Endothelial cell of umbilical vein (primary cell): ENCODE data around the gene KCNQ2. TPM values are rescaled to one million over a fixed set of nuclear protein-coding genes. Genes with fewer than 3 reads are reported as not detected.

Source experiments
- BruUV-seq: library from RNA; stranded (reverse); fragments of 400-500 nt; replicated peaks from 2 replicates; lab custom pipeline; 2021; lab: Mats Ljungman, UMichigan
- CTCF ChIA-PET: fragments of 300-600, 350-600 bp; sonication (Branson Sonifier 250); formaldehyde crosslinking; loops from one replicate; lab custom pipeline; 2021; ENCODE audit warnings: antibody characterized with exemption, inconsistent platforms; lab: Charles Lee
- POLR2A ChIA-PET: fragments of 300-600, 350-600 bp; sonication (Branson Sonifier 250); formaldehyde crosslinking; loops from one replicate; lab custom pipeline; 2021; ENCODE audit warnings: antibody characterized with exemption, inconsistent platforms; lab: Charles Lee
- DNase-seq: peaks from one replicate; pipeline ENCODE4 v3.0.0-alpha.2; 2011; ENCODE audit warnings: low read depth, low spot score
- FAIRE-seq: peaks from 2 replicates; lab custom pipeline; 2011; peaks lifted over from hg19 to GRCh38; lab: Jason Lieb, UNC
- H2AFZ ChIP-seq: 2 replicates; pipeline ENCODE4 v1.6.0; 2012; ENCODE audit warnings: low read depth, low read length, control low read depth, inconsistent platforms
- H3K27ac ChIP-seq: 2 replicates; pipeline ENCODE4 v1.5.1; 2011; ENCODE audit warnings: low read depth, mild to moderate bottlenecking, control low read depth, low read length, moderate library complexity; ENCODE audit not compliant: insufficient read depth
- H3K27me3 ChIP-seq, 2 experiments: 2 replicates each; pipeline versions ENCODE4 v1.6.0 to v1.6.1; 2011; ENCODE audit warnings: low read length in 2 of 2, mixed read lengths in 1 of 2; ENCODE audit not compliant: control insufficient read depth in 2 of 2, insufficient read depth in 2 of 2
- H3K36me3 ChIP-seq, 2 experiments: 2 replicates in 1 of 2; 3 replicates in 1 of 2; pipeline ENCODE4 v1.5.1; 2011; ENCODE audit warnings: low read length in 2 of 2, mild to moderate bottlenecking in 1 of 2, moderate library complexity in 1 of 2; ENCODE audit not compliant: control insufficient read depth in 2 of 2, insufficient read depth in 2 of 2; ENCODE audit errors: extremely low read depth in 1 of 2
- H3K4me1 ChIP-seq: 3 replicates; pipeline ENCODE4 v1.5.1; 2011; ENCODE audit warnings: mild to moderate bottlenecking, low read length; ENCODE audit not compliant: control insufficient read depth, insufficient read depth; ENCODE audit errors: extremely low read depth
- H3K4me2 ChIP-seq: 2 replicates; pipeline ENCODE4 v1.6.1; 2011; ENCODE audit warnings: low read length, control low read depth, mixed read lengths; ENCODE audit not compliant: insufficient read depth
- H3K4me3 ChIP-seq, 3 experiments: fragments of 200-600 bp in 1 of 3; sonication (generic), shearing (Covaris generic) in 1 of 3; replicated peaks in 1 of 3; 2 replicates each; pipeline ENCODE4 v1.5.1; 2011 to 2016; ENCODE audit warnings: control low read depth in 3 of 3, low read length in 3 of 3, mild to moderate bottlenecking in 2 of 3, inconsistent platforms in 1 of 3, low read depth in 1 of 3, moderate library complexity in 1 of 3; ENCODE audit not compliant: insufficient read depth in 1 of 3
- H3K79me2 ChIP-seq: 2 replicates; pipeline ENCODE4 v1.6.0; 2012; ENCODE audit warnings: low read length, inconsistent platforms; ENCODE audit not compliant: control insufficient read depth, insufficient read depth
- H3K9ac ChIP-seq: replicated peaks from 2 replicates; pipeline ENCODE3; 2011; ENCODE audit warnings: low read length, control low read depth; ENCODE audit not compliant: insufficient read depth; ENCODE audit errors: extremely low read depth
- H3K9me1 ChIP-seq: replicated peaks from 3 replicates; pipeline ENCODE4 v1.6.0; 2011; ENCODE audit warnings: mild to moderate bottlenecking, low read length; ENCODE audit not compliant: control insufficient read depth, insufficient read depth; ENCODE audit errors: extremely low read depth
- H3K9me3 ChIP-seq: replicated peaks from 2 replicates; pipeline ENCODE4 v1.5.1; 2012; ENCODE audit warnings: low read length, inconsistent platforms; ENCODE audit not compliant: control insufficient read depth, insufficient read depth
- H4K20me1 ChIP-seq: replicated peaks from 2 replicates; pipeline ENCODE3; 2011; ENCODE audit warnings: mild to moderate bottlenecking, low read length; ENCODE audit not compliant: control insufficient read depth, insufficient read depth; ENCODE audit errors: extremely low read depth
- EZH2 ChIP-seq: IDR thresholded peaks from 2 replicates; pipeline ENCODE4 v1.6.1; 2012; ENCODE audit warnings: borderline replicate concordance, low read depth, mild to moderate bottlenecking, moderate library complexity, low read length, inconsistent platforms; ENCODE audit not compliant: severe bottlenecking
- MAX ChIP-seq: IDR thresholded peaks from 2 replicates; pipeline ENCODE4 v1.6.1; 2011; ENCODE audit not compliant: insufficient read depth, insufficient read length
- POLR2A ChIP-seq: IDR thresholded peaks from 2 replicates; pipeline ENCODE4 v1.6.1; 2012; ENCODE audit warnings: low read depth, mild to moderate bottlenecking, control low read depth, low read length
- POLR2AphosphoS5 ChIP-seq: IDR thresholded peaks from 2 replicates; pipeline ENCODE4 v1.6.1; 2012; ENCODE audit warnings: low read depth, mild to moderate bottlenecking, control low read depth, low read length, moderate library complexity; ENCODE audit not compliant: insufficient read depth
- dilution Hi-C: fragments of 300-500 bp; cut with MboI; formaldehyde crosslinking; loops from one replicate; pipeline ENCODE4 v1.15.0; 2019; ENCODE audit warnings: low sequenced_read_pairs; ENCODE audit not compliant: extremely low pct_ligation_motif_present
- intact Hi-C: fragments of 100-400 bp; cut with micrococcal nuclease; formaldehyde crosslinking; loops from one replicate; pipeline ENCODE4 v1.10.0; 2022
- polyA plus RNA-seq, 4 experiments: library from polyadenylated mRNA; depleted of rRNA in 3 of 4; stranded (reverse) in 3 of 4; unstranded in 1 of 4; fragments of >200 nt; gene quantifications; 2 replicates each; pipeline versions ENCODE4 v1.2.1 to v1.2.3, GENCODE V29; 2011 to 2012; ENCODE audit warnings: missing spikeins in 1 of 4
- total RNA-seq: library from RNA; stranded (reverse); gene quantifications from 2 replicates; pipeline ENCODE4 v1.2.3, GENCODE V29; 2021

The KCNQ2 gene
- total and polyA plus RNA-seq, 2 donors (not counting 3 experiments of a cell fraction or from before 2014, with no cell fraction given) = not detected

DNA sequence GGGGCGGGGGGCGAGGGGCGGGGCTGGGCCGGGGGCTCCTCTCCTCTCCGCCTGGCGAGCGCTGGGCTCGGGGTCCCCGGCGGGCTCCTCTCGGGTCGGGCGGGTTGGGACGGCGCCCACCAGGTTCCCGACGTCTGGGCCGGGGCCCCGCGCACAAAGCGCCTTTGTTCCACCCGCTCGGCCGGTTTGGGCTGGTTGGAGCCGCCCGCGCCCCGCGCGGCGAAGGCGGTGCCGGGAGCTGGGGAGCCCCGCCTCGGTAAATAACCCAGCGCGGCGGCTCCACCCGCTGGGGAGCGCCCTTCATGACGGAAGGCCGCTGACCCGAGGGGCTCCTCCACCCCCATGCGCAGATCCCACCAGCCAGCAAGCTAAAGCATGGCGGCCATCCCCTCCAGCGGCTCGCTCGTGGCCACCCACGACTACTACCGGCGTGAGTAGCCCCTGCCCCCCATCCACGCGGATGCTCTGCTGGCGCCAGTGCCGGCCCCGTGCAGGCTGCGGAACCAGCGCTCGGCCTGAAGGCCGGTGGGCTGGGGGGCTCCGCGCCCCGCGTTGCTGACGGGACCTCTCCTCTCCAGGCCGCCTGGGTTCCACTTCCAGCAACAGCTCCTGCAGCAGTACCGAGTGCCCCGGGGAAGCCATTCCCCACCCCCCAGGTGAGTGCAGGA, 48.6 kb upstream of the KCNQ2 start:
- Histone ChIP-seq H2AFZ (no peak overlapping the region), H3K27ac (peak overlapping the region; percentile 25), H3K9ac (peak overlapping the region; percentile 81), H3K36me3 (peaks cover 0 to 2% of the 10 kb centered on the region in 2 experiments), H3K9me3 (no peaks in the 10 kb centered on the region), H3K4me2 (peak overlapping the region; percentile 69), H3K79me2 (peaks cover 16% of the 10 kb centered on the region), H4K20me1 (no peaks in the 10 kb centered on the region), H3K4me3 (peak overlapping the region; percentile 60 to 77 (median 69)), H3K27me3 (no peaks in the 10 kb centered on the region), H3K9me1 (no peaks in the 10 kb centered on the region), H3K4me1 (peaks cover 12% of the 10 kb centered on the region)
- intact Hi-C loops = loop anchor here (1.0 kb wide), 2 partner anchors 25 to 421 kb away; no protein-coding TSS in a partner anchor
- DNase-seq (peak; percentile 37), FAIRE-seq (peak; percentile 72)
- ChIA-PET POLR2A (interaction anchor here (0.6 to 2.0 kb wide), 4 partner anchors 8 to 137 kb away, joined by 3 to 9 read pairs (median 4); partner anchors contain the start of gene RTEL1), CTCF (interaction anchor here (0.6 to 2.5 kb wide), 12 partner anchors 9 to 459 kb away, joined by 3 to 28 read pairs (median 3); partner anchors contain the start of gene PTK6)
- TF ChIP-seq MAX (no peak), POLR2AphosphoS5 (peak; percentile 1)
- TSS peak; percentile 87 for BruUV-seq
- dilution Hi-C loops = no loop called here

DNA sequence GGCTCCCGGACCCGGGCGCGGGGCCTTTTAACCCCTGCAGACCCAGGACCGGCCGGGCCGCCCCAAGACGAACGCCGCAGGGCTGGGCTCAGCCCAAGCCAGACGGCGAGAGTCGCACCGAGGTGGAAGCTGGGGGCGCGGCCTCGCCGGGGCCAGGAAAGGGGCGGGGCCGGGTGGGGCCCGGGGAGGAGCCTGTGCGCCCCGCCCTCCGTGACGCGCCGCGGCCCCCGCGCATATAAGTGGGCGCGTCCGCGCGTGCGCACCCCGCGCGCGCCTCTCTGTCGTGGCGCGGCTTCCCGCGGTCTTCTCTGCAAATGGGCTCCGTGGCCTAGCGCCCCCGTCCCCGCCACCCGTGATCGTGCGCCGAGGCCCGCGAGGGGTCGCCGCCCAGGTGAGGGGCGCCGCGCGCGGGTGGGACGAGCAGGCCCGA, 48.1 kb upstream of the KCNQ2 start, which contains the start of gene PPDPF:
Gene PPDPF, plus strand, starts transcription at position 262 of the 430 bp plus-strand sequence. CDS start 544 bp downstream, outside the sequence.
- ChIA-PET CTCF (interaction anchor here (0.6 to 2.5 kb wide), 11 partner anchors 9 to 460 kb away, joined by 3 to 28 read pairs (median 3); partner anchors contain the start of gene PTK6), POLR2A (interaction anchor here (0.6 to 2.0 kb wide), 7 partner anchors 9 to 170 kb away, joined by 3 to 9 read pairs (median 3); partner anchors contain the start of gene RTEL1)
- H3K4me3 ChIP-seq = peak within 1 kb of the TSS; percentile 60 to 77 (median 69)
- intact Hi-C loops = loop anchor here (1.0 kb wide), 2 partner anchors 24 to 422 kb away; no protein-coding TSS in a partner anchor
- BruUV-seq = no TSS peak
- H3K36me3 ChIP-seq = peaks cover 0 to 2% of the 10 kb centered on the region in 2 experiments
- peak within 1 kb of the TSS; percentile 81 for H3K9ac ChIP-seq
- H3K27ac ChIP-seq = peak within 1 kb of the TSS; percentile 25
- H3K27me3 ChIP-seq = no peaks in the 10 kb centered on the region
- H2AFZ ChIP-seq = peak within 1 kb of the TSS; percentile 86
- TF ChIP-seq POLR2AphosphoS5 (peak; percentile 98), EZH2 (no peak), POLR2A (peak; percentile 95)
- H3K4me1 ChIP-seq = peaks cover 12% of the 10 kb centered on the region
- peak; percentile 68 for DNase-seq
- peak within 1 kb of the TSS; percentile 69 for H3K4me2 ChIP-seq
- no peaks in the 10 kb centered on the region for H3K9me1 ChIP-seq
- H4K20me1 ChIP-seq = no peaks in the 10 kb centered on the region
- dilution Hi-C loops = no loop called here
- FAIRE-seq = peak; percentile 80
- peaks cover 16% of the 10 kb centered on the region for H3K79me2 ChIP-seq
- H3K9me3 ChIP-seq = no peaks in the 10 kb centered on the region
